Esophagus squamous epithelium (tissue), 5 donors: ENCODE results near the gene HDAC1. TPM values are rescaled to one million over a fixed set of nuclear protein-coding genes. Genes with fewer than 3 reads are reported as not detected.
"Not testable (repeated sequence)": the region's sequence is repeated elsewhere in the genome, so short reads cannot be mapped to it uniquely, and the experiment has no call there.

Experiments used
- DNase-seq: peaks from one replicate; lab custom pipeline; 2025; lab: John Stamatoyannopoulos, UW
- H3K27ac ChIP-seq, 4 donors: fragments of 200-600 bp; sonication (generic); one replicate each; pipeline ENCODE4 v1.5.1; 2016 to 2019; ENCODE audit warnings: mild to moderate bottlenecking in 1 of 4
- H3K27me3 ChIP-seq, 4 donors: fragments of 200-600 bp; sonication (generic); 1 replicate in 3 of 4; 2 replicates in 1 of 4; pipeline versions ENCODE4 v1.5.1 to v1.6.0; 2017 to 2021; ENCODE audit warnings: antibody characterized with exemption in 1 of 4
- H3K36me3 ChIP-seq, 3 donors: fragments of 200-600 bp; sonication (generic); one replicate each; pipeline ENCODE4 v1.5.1; 2016 to 2019
- H3K4me1 ChIP-seq, 3 donors: fragments of 200-600 bp; sonication (generic); one replicate each; pipeline ENCODE4 v1.5.1; 2017 to 2019
- H3K4me3 ChIP-seq, 4 donors: fragments of 200-600 bp; sonication (generic); 1 replicate in 3 of 4; 2 replicates in 1 of 4; pipeline ENCODE4 v1.5.1; 2016 to 2019; ENCODE audit warnings: mild to moderate bottlenecking in 2 of 4, moderate library complexity in 1 of 4
- H3K9me3 ChIP-seq, 3 donors: fragments of 200-600 bp; sonication (generic); one replicate each; pipeline ENCODE4 v1.5.1; 2016 to 2019
- CTCF ChIP-seq, 6 experiments: fragments of 450-650 bp in 4 of 6; fragments of 200-600 bp in 2 of 6; sonication (generic) in 2 of 6; IDR thresholded peaks; one replicate each; pipeline ENCODE4 v1.5.1; 2016 to 2019; ENCODE audit warnings: antibody characterized with exemption in 6 of 6, mild to moderate bottlenecking in 4 of 6, moderate library complexity in 4 of 6
- POLR2A ChIP-seq, 4 donors: fragments of 450-650 bp; IDR thresholded peaks; one replicate each; pipeline ENCODE4 v1.6.1; 2017; ENCODE audit warnings: antibody characterized with exemption in 4 of 4, mild to moderate bottlenecking in 4 of 4, moderate library complexity in 3 of 4
- WGBS, 2 donors: methylation state at CpG; one replicate each; pipeline ENCODE4 v1.1.5; 2018; 5-methylcytosine and 5-hydroxymethylcytosine counted together
- intact Hi-C: fragments of 100-400 bp; cut with DNase I; formaldehyde crosslinking; loops from one replicate; pipeline ENCODE4 v1.15.0; 2022
- total RNA-seq, 4 donors: library from RNA; depleted of rRNA; stranded (reverse); fragments of >200 nt; gene quantifications; one replicate each; pipeline ENCODE4 v1.1.0, GENCODE V29; 2016
- donor health status: DM: yes; HTN: yes; CAD: no.

The HDAC1 gene
- total RNA-seq, 4 donors from 2014 or later = 74.3 to 115 (median 96.0) TPM

- H3K4me1 ChIP-seq = peaks cover 16 to 53% (median 34%) of the 10 kb centered on the region in 3 donors
- no peak for TF ChIP-seq CTCF (IDR thresholded peaks at IDR 0.05)
- TF ChIP-seq POLR2A (IDR thresholded peaks at IDR 0.05) = no peak
- H3K36me3 ChIP-seq = no peaks in the 10 kb centered on the region
- no peak overlapping the region for H3K4me3 ChIP-seq
- no peaks in the 10 kb centered on the region for H3K9me3 ChIP-seq
- intact Hi-C loops = no loop called here
- H3K27ac ChIP-seq = peak overlapping the region in 3 of 4 donors; percentile 17 to 90 (median 76)
- 20 to 35% methylated on average over 1 to 2 of the region's 2 CpGs for WGBS, 2 donors
- no peak for DNase-seq
- H3K27me3 ChIP-seq = no peaks in the 10 kb centered on the region
Observed at GRCh38 chr1:32353431-32353830, 61.5 kb downstream of the HDAC1 start.

GRCh38 chr1:32353886-32354570 is 62.1 kb downstream of the HDAC1 start:
- Histone ChIP-seq H3K4me1 (peaks cover 16 to 47% (median 33%) of the 10 kb centered on the region in 3 donors), H3K4me3 (no peak overlapping the region), H3K9me3 (no peaks in the 10 kb centered on the region), H3K27ac (peak overlapping the region in 3 of 4 donors; percentile 7 to 90 (median 17)), H3K36me3 (no peaks in the 10 kb centered on the region), H3K27me3 (no peaks in the 10 kb centered on the region)
- TF ChIP-seq POLR2A (IDR thresholded peaks at IDR 0.05) (no peak), CTCF (IDR thresholded peaks at IDR 0.05) (no peak)
- WGBS, 2 donors = 32 to 49% methylated on average over 2 of the region's 2 CpGs
- intact Hi-C loops = no loop called here
- no peak for DNase-seq

GRCh38 chr1:32355778-32356177 is 63.9 kb downstream of the HDAC1 start:
- peaks cover 16 to 34% (median 26%) of the 10 kb centered on the region in 3 donors for H3K4me1 ChIP-seq
- H3K27ac ChIP-seq, H3K27me3 ChIP-seq, H3K36me3 ChIP-seq, intact Hi-C loops, DNase-seq, H3K4me3 ChIP-seq, H3K9me3 ChIP-seq: not testable (repeated sequence)
- WGBS, 2 donors = 81 to 86% methylated on average over 4 of the region's 6 CpGs

- Histone ChIP-seq H3K27me3 (peaks cover 0 to 4% (median 0%) of the 10 kb centered on the region in 4 donors), H3K9me3 (no peaks in the 10 kb centered on the region), H3K4me1 (peaks cover 17 to 35% (median 24%) of the 10 kb centered on the region in 3 donors), H3K36me3 (no peaks in the 10 kb centered on the region), H3K27ac (no peak overlapping the region), H3K4me3 (no peak overlapping the region)
- 89 to 94% methylated on average over 1 of the region's 1 CpG for WGBS, 2 donors
- TF ChIP-seq POLR2A (IDR thresholded peaks at IDR 0.05) (no peak), CTCF (IDR thresholded peaks at IDR 0.05) (no peak)
- DNase-seq = no peak
- intact Hi-C loops = no loop called here
Observed at GRCh38 chr1:32356478-32356877, 64.6 kb downstream of the HDAC1 start.

GRCh38 chr1:32357614-32358013 is 65.7 kb downstream of the HDAC1 start:
- H3K27ac ChIP-seq = no peak overlapping the region
- intact Hi-C loops = no loop called here
- peaks cover 17 to 36% (median 21%) of the 10 kb centered on the region in 3 donors for H3K4me1 ChIP-seq
- H3K9me3 ChIP-seq = no peaks in the 10 kb centered on the region
- no peaks in the 10 kb centered on the region for H3K36me3 ChIP-seq
- H3K4me3 ChIP-seq = no peak overlapping the region
- no peak for TF ChIP-seq CTCF (IDR thresholded peaks at IDR 0.05)
- no peak for TF ChIP-seq POLR2A (IDR thresholded peaks at IDR 0.05)
- H3K27me3 ChIP-seq = peaks cover 0 to 4% (median 0%) of the 10 kb centered on the region in 4 donors
- DNase-seq = no peak
- 61 to 70% methylated on average over 5 to 6 of the region's 6 CpGs for WGBS, 2 donors
